ENCODE measurements around the gene RNF26.

DNA sequence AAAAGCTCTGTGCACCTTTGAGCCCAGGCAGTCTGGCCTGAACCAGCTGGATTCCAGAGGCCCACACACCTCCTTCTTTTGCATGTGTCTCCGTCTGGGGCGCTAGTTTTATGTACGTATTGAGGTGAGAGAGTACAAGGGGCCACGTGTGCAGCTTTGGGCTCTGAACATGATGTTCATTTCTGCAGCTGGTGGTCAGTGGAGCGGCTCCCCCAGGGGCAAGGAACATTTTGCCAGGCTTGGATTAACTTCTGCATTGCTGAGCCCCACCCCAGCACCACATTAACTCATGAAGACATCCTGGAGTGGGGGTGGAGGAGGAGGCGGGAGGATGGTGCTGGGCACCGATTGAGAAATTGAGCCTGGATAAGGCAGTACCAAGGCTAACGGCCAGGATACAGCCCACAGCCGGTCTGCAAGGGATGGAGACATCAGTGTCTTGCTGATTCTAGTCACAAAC lies 33.4 kb downstream of the RNF26 start:
- TF ChIP-seq, protein P1, sequence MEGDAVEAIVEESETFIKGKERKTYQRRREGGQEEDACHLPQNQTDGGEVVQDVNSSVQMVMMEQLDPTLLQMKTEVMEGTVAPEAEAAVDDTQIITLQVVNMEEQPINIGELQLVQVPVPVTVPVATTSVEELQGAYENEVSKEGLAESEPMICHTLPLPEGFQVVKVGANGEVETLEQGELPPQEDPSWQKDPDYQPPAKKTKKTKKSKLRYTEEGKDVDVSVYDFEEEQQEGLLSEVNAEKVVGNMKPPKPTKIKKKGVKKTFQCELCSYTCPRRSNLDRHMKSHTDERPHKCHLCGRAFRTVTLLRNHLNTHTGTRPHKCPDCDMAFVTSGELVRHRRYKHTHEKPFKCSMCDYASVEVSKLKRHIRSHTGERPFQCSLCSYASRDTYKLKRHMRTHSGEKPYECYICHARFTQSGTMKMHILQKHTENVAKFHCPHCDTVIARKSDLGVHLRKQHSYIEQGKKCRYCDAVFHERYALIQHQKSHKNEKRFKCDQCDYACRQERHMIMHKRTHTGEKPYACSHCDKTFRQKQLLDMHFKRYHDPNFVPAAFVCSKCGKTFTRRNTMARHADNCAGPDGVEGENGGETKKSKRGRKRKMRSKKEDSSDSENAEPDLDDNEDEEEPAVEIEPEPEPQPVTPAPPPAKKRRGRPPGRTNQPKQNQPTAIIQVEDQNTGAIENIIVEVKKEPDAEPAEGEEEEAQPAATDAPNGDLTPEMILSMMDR (conservative IDR thresholded peaks at IDR 0.05), result no peak
- TF ChIP-seq EZH2 (IDR thresholded peaks at IDR 0.05; ENCODE audit: low read depth), result no peak

Data from PC-9 (cell line).